GM12878 (cell line): ENCODE results near the gene ZNF558. TPM values are rescaled to one million over a fixed set of nuclear protein-coding genes. Genes with fewer than 3 reads are reported as not detected.

Experiments
- ATAC-seq: fragments of 200-7000 bp; cut with Tn5 transposase; 3 replicates; pipeline ENCODE4 v1.9.1; 2020; ENCODE audit warnings: mild to moderate bottlenecking, moderate library complexity
- BruUV-seq: library from RNA; stranded (reverse); fragments of 400-500 nt; replicated peaks from 2 replicates; lab custom pipeline; 2021; lab: Mats Ljungman, UMichigan
- CTCF ChIA-PET: fragments of 300-600 bp; sonication (Branson Sonifier 250); formaldehyde crosslinking; extraction: SDS; loops from one replicate; lab custom pipeline; 2021; ENCODE audit warnings: inconsistent platforms; lab: Yijun Ruan, JAX
- POLR2A ChIA-PET: fragments of 350-600 bp; formaldehyde crosslinking; extraction: SDS; loops from one replicate; lab custom pipeline; 2021; ENCODE audit warnings: inconsistent platforms; lab: Charles Lee
- RAD21 ChIA-PET: fragments of 300-600 bp; sonication (Branson Sonifier 250); formaldehyde crosslinking; loops from one replicate; lab custom pipeline; 2023; ENCODE audit warnings: antibody characterized with exemption; ENCODE audit not compliant: unreplicated experiment; lab: Charles Lee
- SMC1A ChIA-PET: fragments of 300-600 bp; sonication (Branson Sonifier 250); formaldehyde crosslinking; loops from one replicate; lab custom pipeline; 2023; ENCODE audit not compliant: unreplicated experiment, uncharacterized antibody; lab: Charles Lee
- DNase-seq: peaks from one replicate; pipeline ENCODE4 v3.0.0-alpha.2; 2011; ENCODE audit warnings: low read depth, low spot score
- FAIRE-seq: peaks from 3 replicates; lab custom pipeline; 2011; peaks lifted over from hg19 to GRCh38; lab: Jason Lieb, UNC
- H2AFZ ChIP-seq: 2 replicates; pipeline ENCODE4 v1.6.0; 2011; ENCODE audit warnings: low read depth, low read length, control low read depth; ENCODE audit not compliant: control insufficient read depth
- H3K27ac ChIP-seq: 2 replicates; pipeline ENCODE4 v1.5.1; 2011; ENCODE audit warnings: control low read depth; ENCODE audit not compliant: control insufficient read depth, insufficient read depth
- H3K27me3 ChIP-seq, 2 experiments: replicated peaks in 1 of 2; 2 replicates each; pipeline versions ENCODE4 v1.6.0 to v1.6.1; 2011; ENCODE audit warnings: low read length in 1 of 2; ENCODE audit not compliant: control insufficient read depth in 2 of 2, insufficient read depth in 2 of 2
- H3K36me3 ChIP-seq, 2 experiments: 2 replicates each; pipeline ENCODE4 v1.5.1; 2011; ENCODE audit warnings: low read length in 1 of 2; ENCODE audit not compliant: control insufficient read depth in 2 of 2, insufficient read depth in 2 of 2
- H3K4me1 ChIP-seq: 2 replicates; pipeline ENCODE4 v1.6.1; 2011; ENCODE audit warnings: mild to moderate bottlenecking, low read length, moderate library complexity, mixed read lengths; ENCODE audit not compliant: control insufficient read depth, insufficient read depth
- H3K4me2 ChIP-seq: 2 replicates; pipeline ENCODE4 v1.6.0; 2011; ENCODE audit warnings: control low read depth; ENCODE audit not compliant: control insufficient read depth, insufficient read depth
- H3K4me3 ChIP-seq: fragments of 200-600 bp; sonication (generic); 2 replicates; pipeline ENCODE4 v1.5.1; 2016
- H3K79me2 ChIP-seq: 2 replicates; pipeline ENCODE4 v1.6.0; 2011; ENCODE audit warnings: low read length; ENCODE audit not compliant: control insufficient read depth, insufficient read depth
- H3K9ac ChIP-seq: 2 replicates; pipeline ENCODE4 v1.8.0; 2011; ENCODE audit warnings: low read length, control low read depth, mixed read lengths; ENCODE audit not compliant: control insufficient read depth, insufficient read depth
- H3K9me3 ChIP-seq: replicated peaks from 3 replicates; pipeline ENCODE4 v1.5.1; 2011; ENCODE audit warnings: mild to moderate bottlenecking, low read length; ENCODE audit not compliant: control insufficient read depth, insufficient read depth
- H4K20me1 ChIP-seq: 2 replicates; pipeline ENCODE4 v1.6.0; 2011; ENCODE audit not compliant: control insufficient read depth, insufficient read depth
- ETV6 ChIP-seq, 2 experiments: fragments of 450-650 bp in 1 of 2; IDR thresholded peaks in 1 of 2; conservative IDR thresholded peaks in 1 of 2; 2 replicates each; pipeline ENCODE4 v1.6.1; 2014; ENCODE audit warnings: antibody characterized with exemption in 1 of 2, borderline replicate concordance in 1 of 2, low read depth in 1 of 2, mild to moderate bottlenecking in 1 of 2, moderate library complexity in 1 of 2
- EZH2 ChIP-seq: IDR thresholded peaks from 2 replicates; pipeline ENCODE4 v1.6.1; 2012; ENCODE audit warnings: low read depth, mild to moderate bottlenecking, control low read depth, inconsistent platforms, low read length, borderline replicate concordance; ENCODE audit not compliant: control insufficient read depth
- HDAC6 ChIP-seq: fragments of 200-600 bp; sonication (generic); IDR thresholded peaks from one replicate; pipeline ENCODE4 v1.8.0; 2017; ENCODE audit warnings: antibody characterized with exemption; ENCODE audit not compliant: unreplicated experiment
- ZNF622 ChIP-seq: fragments of 450-650 bp; IDR thresholded peaks from 2 replicates; pipeline ENCODE4 v1.6.1; 2017; ENCODE audit warnings: mild to moderate bottlenecking, inconsistent platforms
- WGBS: methylation state at CpG from one replicate; pipeline ENCODE4 v1.1.6; 2016; ENCODE audit warnings: low lambda C conversion rate; ENCODE audit not compliant: insufficient replicate concordance, insufficient coverage; ENCODE audit errors: missing lambda C conversion rate; 5-methylcytosine and 5-hydroxymethylcytosine counted together
- in situ Hi-C: fragments of 300-500 bp; cut with MboI; formaldehyde crosslinking; loops from 9 replicates; pipeline ENCODE4 v1.14.3; 2018; ENCODE audit warnings: mixed read lengths
- intact Hi-C: fragments of 100-400 bp; cut with micrococcal nuclease; formaldehyde crosslinking; loops from one replicate; pipeline ENCODE4 v1.14.2; 2022; ENCODE audit not compliant: unreplicated experiment
- polyA plus RNA-seq, 11 experiments: library from polyadenylated mRNA; depleted of rRNA in 4 of 11; unstranded in 6 of 11; stranded (reverse) in 5 of 11; fragments of >200 nt; fragmentation: Nextera tagmentation in 4 of 11; fragmentation: Illumina TruSeq in 1 of 11; extraction: Ambion mirVana in 4 of 11; extraction: Trizol in 1 of 11; gene quantifications; 1 replicate in 1 of 11; 2 replicates in 10 of 11; pipeline versions ENCODE4 v1.2.1 to v1.2.3, GENCODE V29; 2011 to 2016; ENCODE audit warnings: inconsistent platforms in 2 of 11, missing spikeins in 2 of 11, low read depth in 1 of 11
- total RNA-seq, 4 experiments: library from RNA; depleted of rRNA in 3 of 4; stranded (reverse); fragments of >200 nt in 3 of 4; fragmentation: Illumina TruSeq in 1 of 4; extraction: Trizol in 1 of 4; gene quantifications; 2 replicates each; pipeline versions ENCODE4 v1.2.1 to v1.2.3, GENCODE V29; 2013 to 2021
- TF ChIP-seq, protein P1 (sequence below): fragments of 450-650 bp; formaldehyde crosslinking; IDR thresholded peaks from 2 replicates; pipeline ENCODE4 v1.5.0; 2022; ENCODE audit warnings: mild to moderate bottlenecking, missing genetic modification characterization
- TF ChIP-seq, protein P2 (sequence below): IDR thresholded peaks from 2 replicates; pipeline ENCODE4 v1.6.1; 2011; ENCODE audit warnings: borderline replicate concordance, low read depth, mild to moderate bottlenecking, moderate library complexity, mixed read lengths, low read length; ENCODE audit not compliant: insufficient read depth; ENCODE audit errors: extremely low read length

The ZNF558 gene
- total and polyA plus RNA-seq, 10 of the 15 experiments (the other 5 are each of a cell fraction or from before 2014, with no cell fraction given), result 0.95 to 8.1 (median 6.2) TPM; not detected in 1

DNA sequence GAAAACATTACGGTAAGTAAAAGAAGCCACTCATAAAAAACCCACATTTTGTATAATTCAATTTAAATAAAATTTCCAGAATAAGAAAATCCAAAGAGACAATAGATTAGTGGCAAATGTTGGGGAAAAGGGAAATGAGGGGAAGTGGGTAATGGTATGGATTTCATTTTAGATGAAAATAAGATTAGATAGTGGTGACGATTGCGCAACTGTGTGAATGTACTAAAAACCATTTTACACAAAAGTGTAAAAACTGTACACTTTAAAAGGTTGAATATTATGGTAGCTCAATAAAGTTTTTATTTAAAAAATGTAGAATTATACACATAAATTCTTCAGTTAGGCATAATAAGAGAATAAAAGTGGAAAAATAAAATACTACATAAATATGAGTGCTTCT lies 3.8 kb upstream of the ZNF558 start:
- Histone ChIP-seq H3K4me3 (no peak overlapping the region), H2AFZ (no peak overlapping the region), H4K20me1 (no peaks in the 10 kb centered on the region), H3K4me2 (no peak overlapping the region), H3K27me3 (no peaks in the 10 kb centered on the region), H3K79me2 (no peaks in the 10 kb centered on the region), H3K9ac (no peak overlapping the region), H3K27ac (no peak overlapping the region), H3K4me1 (no peaks in the 10 kb centered on the region), H3K9me3 (no peaks in the 10 kb centered on the region; the same call in 2 of the 3 replicates), H3K36me3 (no peaks in the 10 kb centered on the region)
- 77% methylated on average over 3 of the region's 3 CpGs for WGBS
- FAIRE-seq (no peak), ATAC-seq (no peak), DNase-seq (no peak)
- in situ Hi-C loops (no loop called here), intact Hi-C loops (no loop called here)
- TF ChIP-seq HDAC6 (no peak), EZH2 (no peak), ZNF622 (no peak), ETV6 (conservative IDR thresholded peaks at IDR 0.05 in 1 of 2, IDR thresholded peaks at IDR 0.05 in 1 of 2; ENCODE audit: borderline replicate concordance in 1 of 2, low read depth in 1 of 2) (no peak)
- TF ChIP-seq, protein P1, sequence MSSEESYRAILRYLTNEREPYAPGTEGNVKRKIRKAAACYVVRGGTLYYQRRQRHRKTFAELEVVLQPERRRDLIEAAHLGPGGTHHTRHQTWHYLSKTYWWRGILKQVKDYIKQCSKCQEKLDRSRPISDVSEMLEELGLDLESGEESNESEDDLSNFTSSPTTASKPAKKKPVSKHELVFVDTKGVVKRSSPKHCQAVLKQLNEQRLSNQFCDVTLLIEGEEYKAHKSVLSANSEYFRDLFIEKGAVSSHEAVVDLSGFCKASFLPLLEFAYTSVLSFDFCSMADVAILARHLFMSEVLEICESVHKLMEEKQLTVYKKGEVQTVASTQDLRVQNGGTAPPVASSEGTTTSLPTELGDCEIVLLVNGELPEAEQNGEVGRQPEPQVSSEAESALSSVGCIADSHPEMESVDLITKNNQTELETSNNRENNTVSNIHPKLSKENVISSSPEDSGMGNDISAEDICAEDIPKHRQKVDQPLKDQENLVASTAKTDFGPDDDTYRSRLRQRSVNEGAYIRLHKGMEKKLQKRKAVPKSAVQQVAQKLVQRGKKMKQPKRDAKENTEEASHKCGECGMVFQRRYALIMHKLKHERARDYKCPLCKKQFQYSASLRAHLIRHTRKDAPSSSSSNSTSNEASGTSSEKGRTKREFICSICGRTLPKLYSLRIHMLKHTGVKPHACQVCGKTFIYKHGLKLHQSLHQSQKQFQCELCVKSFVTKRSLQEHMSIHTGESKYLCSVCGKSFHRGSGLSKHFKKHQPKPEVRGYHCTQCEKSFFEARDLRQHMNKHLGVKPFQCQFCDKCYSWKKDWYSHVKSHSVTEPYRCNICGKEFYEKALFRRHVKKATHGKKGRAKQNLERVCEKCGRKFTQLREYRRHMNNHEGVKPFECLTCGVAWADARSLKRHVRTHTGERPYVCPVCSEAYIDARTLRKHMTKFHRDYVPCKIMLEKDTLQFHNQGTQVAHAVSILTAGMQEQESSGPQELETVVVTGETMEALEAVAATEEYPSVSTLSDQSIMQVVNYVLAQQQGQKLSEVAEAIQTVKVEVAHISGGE, result no peak
- TF ChIP-seq, protein P2, sequence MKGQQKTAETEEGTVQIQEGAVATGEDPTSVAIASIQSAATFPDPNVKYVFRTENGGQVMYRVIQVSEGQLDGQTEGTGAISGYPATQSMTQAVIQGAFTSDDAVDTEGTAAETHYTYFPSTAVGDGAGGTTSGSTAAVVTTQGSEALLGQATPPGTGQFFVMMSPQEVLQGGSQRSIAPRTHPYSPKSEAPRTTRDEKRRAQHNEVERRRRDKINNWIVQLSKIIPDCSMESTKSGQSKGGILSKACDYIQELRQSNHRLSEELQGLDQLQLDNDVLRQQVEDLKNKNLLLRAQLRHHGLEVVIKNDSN, result no peak
- ChIA-PET POLR2A (no interaction called here), CTCF (no interaction called here), SMC1A (no interaction called here), RAD21 (no interaction called here)
- BruUV-seq, result no TSS peak
